OCI-LY7 (cell line): ENCODE data around the gene CDCP1. TPM values are rescaled to one million over a fixed set of nuclear protein-coding genes. Genes with fewer than 3 reads are reported as not detected.
"Not testable (repeated sequence)": the region's sequence is repeated elsewhere in the genome, so short reads cannot be mapped to it uniquely, and the experiment has no call there.

ENCODE experiments used
- BruUV-seq: library from RNA; stranded (reverse); fragments of 400-500 nt; replicated peaks from 2 replicates; lab custom pipeline; 2021; lab: Mats Ljungman, UMichigan
- CTCF ChIA-PET: fragments of 300-600 bp; sonication (Branson Sonifier 250); formaldehyde crosslinking; loops from one replicate; lab custom pipeline; 2022; ENCODE audit warnings: antibody characterized with exemption; ENCODE audit not compliant: unreplicated experiment; lab: Charles Lee
- POLR2A ChIA-PET: fragments of 300-600 bp; sonication (Branson Sonifier 250); formaldehyde crosslinking; loops from one replicate; lab custom pipeline; 2022; ENCODE audit warnings: antibody characterized with exemption; lab: Charles Lee
- DNase-seq: peaks from one replicate; pipeline ENCODE4 v3.0.0-alpha.2; 2015; ENCODE audit warnings: low spot score
- H2AFZ ChIP-seq: fragments of 200-600 bp; sonication (generic), shearing (Covaris generic); 2 replicates; pipeline ENCODE4 v1.6.1; 2014; ENCODE audit warnings: mild to moderate bottlenecking, antibody characterized with exemption, low read length, moderate library complexity
- H3K27ac ChIP-seq: fragments of 200-600 bp; sonication (generic); 2 replicates; pipeline ENCODE4 v1.5.1; 2014; ENCODE audit warnings: mixed run types, low read depth, mild to moderate bottlenecking, moderate library complexity, low read length, inconsistent platforms; ENCODE audit not compliant: poor library complexity, severe bottlenecking
- H3K36me3 ChIP-seq: fragments of 200-600 bp; sonication (generic); 2 replicates; pipeline ENCODE4 v1.6.1; 2014; ENCODE audit warnings: mild to moderate bottlenecking, antibody characterized with exemption, low read length, moderate library complexity, mixed read lengths; ENCODE audit not compliant: insufficient read depth
- H3K4me1 ChIP-seq: fragments of 200-600 bp; sonication (generic); 2 replicates; pipeline ENCODE4 v1.5.1; 2014; ENCODE audit warnings: mild to moderate bottlenecking, low read length; ENCODE audit not compliant: insufficient read depth, poor library complexity, severe bottlenecking
- H3K4me2 ChIP-seq: fragments of 200-600 bp; sonication (generic); 2 replicates; pipeline ENCODE4 v1.6.1; 2014; ENCODE audit warnings: mild to moderate bottlenecking, low read length
- H3K4me3 ChIP-seq: fragments of 200-600 bp; sonication (generic); 2 replicates; pipeline ENCODE4 v1.5.1; 2014; ENCODE audit warnings: mild to moderate bottlenecking, low read depth, low read length; ENCODE audit not compliant: poor library complexity, severe bottlenecking
- H3K79me2 ChIP-seq: fragments of 200-600 bp; sonication (generic); 2 replicates; pipeline ENCODE4 v1.6.1; 2016; ENCODE audit warnings: low read depth, mild to moderate bottlenecking, low read length, moderate library complexity, mixed read lengths; ENCODE audit not compliant: insufficient read depth
- H3K9me2 ChIP-seq: fragments of 200-600 bp; sonication (generic); 2 replicates; pipeline ENCODE4 v1.6.1; 2016; ENCODE audit warnings: mild to moderate bottlenecking, low read length, mixed read lengths; ENCODE audit not compliant: insufficient read depth
- H3K9me3 ChIP-seq: fragments of 200-600 bp; sonication (generic); 2 replicates; pipeline ENCODE4 v1.6.1; 2014; ENCODE audit warnings: mild to moderate bottlenecking, mixed run types, low read length, mixed read lengths
- H4K20me1 ChIP-seq: fragments of 200-600 bp; sonication (generic); 2 replicates; pipeline ENCODE4 v1.6.1; 2014; ENCODE audit warnings: mild to moderate bottlenecking, antibody characterized with exemption, low read length, moderate library complexity, mixed read lengths; ENCODE audit not compliant: insufficient read depth
- EZH2phosphoT487 ChIP-seq: fragments of 200-600 bp; sonication (generic); IDR thresholded peaks from 2 replicates; pipeline ENCODE4 v1.6.1; 2018; ENCODE audit warnings: low read depth, borderline replicate concordance, mild to moderate bottlenecking, mixed run types, antibody characterized with exemption, low read length, moderate library complexity, mixed read lengths
- intact Hi-C: fragments of 100-400 bp; cut with micrococcal nuclease; formaldehyde crosslinking; loops from one replicate; pipeline ENCODE4 v1.10.0; 2022; ENCODE audit not compliant: unreplicated experiment
- total RNA-seq, 2 experiments: library from RNA; depleted of rRNA in 1 of 2; stranded (reverse); fragments of >200 nt in 1 of 2; shearing (Covaris generic) in 1 of 2; gene quantifications; 2 replicates each; pipeline ENCODE4 v1.2.3, GENCODE V29; 2014 to 2022
- TF ChIP-seq, protein P1 (sequence below): fragments of 200-600 bp; sonication (generic); conservative IDR thresholded peaks from 2 replicates; pipeline ENCODE4 v1.5.1; 2014; ENCODE audit warnings: mild to moderate bottlenecking, antibody characterized with exemption, low read length, moderate library complexity, mixed read lengths

CDCP1 gene
- total RNA-seq, 2 experiments from 2014 or later, result not detected

DNA sequence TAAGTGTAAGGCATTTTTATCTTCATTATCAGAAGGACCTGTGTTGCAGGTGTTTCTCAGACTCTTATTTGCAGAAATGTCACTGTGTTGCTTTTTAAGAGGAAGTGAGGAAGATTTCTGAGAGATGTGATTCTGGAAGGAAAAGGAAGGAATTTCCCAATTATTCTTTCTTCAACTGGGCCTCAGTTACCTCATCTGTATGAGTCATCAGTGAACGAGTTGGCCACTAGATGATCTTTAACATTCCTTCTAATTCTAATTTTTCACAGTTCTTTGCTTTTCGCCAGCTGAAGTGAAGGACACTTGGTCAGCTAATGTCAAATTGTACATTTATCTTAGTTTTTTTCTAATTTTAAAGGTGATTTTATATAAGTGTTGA lies 91.2 kb downstream of the CDCP1 start:
- Histone ChIP-seq H4K20me1 (no peaks in the 10 kb centered on the region), H3K36me3 (no peaks in the 10 kb centered on the region), H3K4me1 (no peaks in the 10 kb centered on the region), H3K27ac (no peak overlapping the region), H3K4me3 (no peak overlapping the region), H3K9me3 (no peaks in the 10 kb centered on the region), H3K4me2 (no peak overlapping the region), H2AFZ (no peak overlapping the region), H3K9me2 (no peaks in the 10 kb centered on the region), H3K79me2 (no peaks in the 10 kb centered on the region)
- DNase-seq, result no peak
- POLR2A ChIA-PET, result interaction anchor here (0.7 to 1.6 kb wide), 2 partner anchors 13 to 213 kb away, joined by 3 to 4 read pairs; no protein-coding TSS in a partner anchor
- intact Hi-C loops, result no loop called here
- no peak for TF ChIP-seq EZH2phosphoT487
- TF ChIP-seq, protein P1, sequence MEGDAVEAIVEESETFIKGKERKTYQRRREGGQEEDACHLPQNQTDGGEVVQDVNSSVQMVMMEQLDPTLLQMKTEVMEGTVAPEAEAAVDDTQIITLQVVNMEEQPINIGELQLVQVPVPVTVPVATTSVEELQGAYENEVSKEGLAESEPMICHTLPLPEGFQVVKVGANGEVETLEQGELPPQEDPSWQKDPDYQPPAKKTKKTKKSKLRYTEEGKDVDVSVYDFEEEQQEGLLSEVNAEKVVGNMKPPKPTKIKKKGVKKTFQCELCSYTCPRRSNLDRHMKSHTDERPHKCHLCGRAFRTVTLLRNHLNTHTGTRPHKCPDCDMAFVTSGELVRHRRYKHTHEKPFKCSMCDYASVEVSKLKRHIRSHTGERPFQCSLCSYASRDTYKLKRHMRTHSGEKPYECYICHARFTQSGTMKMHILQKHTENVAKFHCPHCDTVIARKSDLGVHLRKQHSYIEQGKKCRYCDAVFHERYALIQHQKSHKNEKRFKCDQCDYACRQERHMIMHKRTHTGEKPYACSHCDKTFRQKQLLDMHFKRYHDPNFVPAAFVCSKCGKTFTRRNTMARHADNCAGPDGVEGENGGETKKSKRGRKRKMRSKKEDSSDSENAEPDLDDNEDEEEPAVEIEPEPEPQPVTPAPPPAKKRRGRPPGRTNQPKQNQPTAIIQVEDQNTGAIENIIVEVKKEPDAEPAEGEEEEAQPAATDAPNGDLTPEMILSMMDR, result no peak
- no TSS peak for BruUV-seq
- CTCF ChIA-PET, result no interaction called here

DNA sequence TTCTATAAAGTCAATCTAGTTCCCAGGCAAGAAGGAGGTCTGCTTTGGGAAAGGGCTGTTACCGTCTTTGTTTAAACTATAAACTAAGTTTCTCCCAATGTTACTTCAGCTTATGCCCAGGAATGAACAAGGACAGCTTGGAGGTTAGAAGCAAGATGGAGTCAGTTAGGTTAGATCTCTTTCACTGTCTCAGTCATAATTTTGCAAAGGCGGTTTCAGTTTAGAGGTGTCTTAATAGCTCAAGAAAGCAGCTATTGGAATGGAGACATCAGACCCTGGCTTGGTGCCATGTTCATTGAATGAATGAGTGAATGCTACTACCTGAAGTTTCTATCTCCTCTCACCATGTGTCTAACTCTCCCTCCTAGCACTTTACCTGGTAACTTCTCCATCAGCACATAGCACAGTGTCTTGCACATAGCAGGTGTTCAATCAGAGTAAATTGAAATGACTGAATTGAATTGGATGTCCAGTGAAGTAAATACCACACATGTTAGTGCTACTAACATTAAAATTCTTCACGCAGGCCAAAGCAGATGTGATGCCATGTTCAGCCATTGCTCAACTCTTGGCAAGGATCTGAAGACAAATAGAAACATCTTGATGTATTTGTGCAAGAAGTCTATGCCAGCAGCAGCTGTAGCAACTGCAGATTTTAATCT lies 91.9 kb downstream of the CDCP1 start:
- Histone ChIP-seq H2AFZ (no peak overlapping the region), H3K27ac (no peak overlapping the region), H3K4me1 (no peaks in the 10 kb centered on the region), H3K4me2 (no peak overlapping the region), H4K20me1 (no peaks in the 10 kb centered on the region), H3K9me3 (no peaks in the 10 kb centered on the region), H3K4me3 (no peak overlapping the region), H3K36me3 (no peaks in the 10 kb centered on the region), H3K79me2 (no peaks in the 10 kb centered on the region), H3K9me2 (no peaks in the 10 kb centered on the region)
- TF ChIP-seq, protein P1, result no peak
- no peak for TF ChIP-seq EZH2phosphoT487
- POLR2A ChIA-PET, result no interaction called here
- intact Hi-C loops, result no loop called here
- CTCF ChIA-PET, result no interaction called here
- no TSS peak for BruUV-seq
- DNase-seq, result no peak

DNA sequence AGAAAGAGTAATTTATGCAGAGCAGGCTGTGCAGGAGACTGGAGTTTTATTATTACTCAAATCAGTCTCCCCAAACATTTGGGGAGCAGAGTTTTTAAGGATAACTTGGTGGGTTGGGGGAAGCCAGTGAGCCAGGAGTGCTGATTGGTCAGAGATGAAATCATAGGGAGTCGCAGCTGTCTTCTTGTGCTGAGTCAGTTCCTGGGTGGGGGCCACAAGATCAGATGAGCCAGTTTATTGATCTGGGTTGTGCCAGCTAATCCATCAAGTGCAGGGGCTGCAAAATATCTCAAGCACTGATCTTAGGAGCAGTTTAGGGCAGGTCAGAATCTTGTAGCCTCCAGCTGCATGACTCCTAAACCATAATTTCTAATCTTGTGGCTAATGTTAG lies 92.4 kb downstream of the CDCP1 start:
- DNase-seq, BruUV-seq, H3K79me2 ChIP-seq, H4K20me1 ChIP-seq, intact Hi-C loops, H3K4me3 ChIP-seq, POLR2A ChIA-PET, CTCF ChIA-PET, H3K9me3 ChIP-seq, H3K9me2 ChIP-seq, H3K4me2 ChIP-seq, H2AFZ ChIP-seq, H3K27ac ChIP-seq, H3K4me1 ChIP-seq, H3K36me3 ChIP-seq: not testable (repeated sequence)
